MV-4-11 (cell line): ENCODE data around the gene HS3ST4.

ENCODE experiments used
- DNase-seq: peaks from one replicate; lab custom pipeline; 2025; lab: John Stamatoyannopoulos, UW

HS3ST4 gene

DNA sequence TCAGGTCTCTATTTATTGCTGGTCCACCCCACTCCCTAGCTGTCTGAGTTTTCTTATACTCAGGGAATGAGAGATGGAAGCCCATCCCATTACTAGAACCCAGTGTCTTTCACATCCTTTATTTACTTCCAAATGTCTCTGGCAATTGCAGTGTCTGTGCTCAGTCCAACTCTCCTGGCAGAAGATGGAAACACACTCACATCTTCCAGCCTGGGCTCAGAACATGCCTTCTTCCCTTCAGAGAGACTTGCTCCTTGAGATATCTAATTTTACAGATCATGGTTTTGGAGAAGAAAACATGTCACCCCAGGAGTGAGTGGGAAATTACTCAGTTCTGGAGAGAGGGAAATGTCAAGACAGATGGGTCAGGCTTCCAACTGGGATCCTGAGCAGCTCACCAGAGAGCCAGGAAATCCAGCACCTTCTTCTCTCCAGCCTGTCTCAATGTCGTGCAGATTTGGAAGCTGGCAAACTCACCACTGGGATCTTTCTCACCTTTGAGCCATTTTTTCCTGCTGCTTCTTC is 494.4 kb downstream of the HS3ST4 start:
- no peak for DNase-seq
